ENCODE measurements around the gene TMEM204. TPM values are rescaled to one million over a fixed set of nuclear protein-coding genes. Genes with fewer than 3 reads are reported as not detected.

TMEM204 gene
- total and polyA plus RNA-seq, 2 donors, result 10.3 to 29.3 TPM

GRCh38 chr16:1565083-1565805 is 31.8 kb downstream of the TMEM204 start:
- no peak overlapping the region for H3K4me3 ChIP-seq (ENCODE audit: low read length in 2 of 2)
- no peaks in the 10 kb centered on the region for H3K4me1 ChIP-seq (ENCODE audit: control insufficient read depth in 2 of 2, insufficient read depth in 2 of 2, low read length in 2 of 2)
- H3K36me3 ChIP-seq (ENCODE audit: control insufficient read depth in 2 of 2, insufficient read depth in 2 of 2, low read length in 1 of 2), result peaks cover 7 to 9% of the 10 kb centered on the region in 2 donors
- no peak overlapping the region for H3K27ac ChIP-seq (ENCODE audit: low read depth in 1 of 2, low read length in 1 of 2)
- H3K27me3 ChIP-seq (ENCODE audit: control insufficient read depth in 2 of 2, insufficient read depth in 1 of 2, low read length in 1 of 2), result no peaks in the 10 kb centered on the region
- no peaks in the 10 kb centered on the region for H3K9me3 ChIP-seq (ENCODE audit: control insufficient read depth in 2 of 2, insufficient read depth in 1 of 2, low read length in 1 of 2)
- WGBS, result 97% methylated on average over 16 of the region's 16 CpGs
- no peak for DNase-seq (ENCODE audit: low read depth in 6 of 9, low spot score in 9 of 9)

- Histone ChIP-seq H3K27ac (ENCODE audit: low read depth in 1 of 2, low read length in 1 of 2) (no peak overlapping the region), H3K36me3 (ENCODE audit: control insufficient read depth in 2 of 2, insufficient read depth in 2 of 2, low read length in 1 of 2) (peaks cover 0 to 3% of the 10 kb centered on the region in 2 donors), H3K27me3 (ENCODE audit: control insufficient read depth in 2 of 2, insufficient read depth in 1 of 2, low read length in 1 of 2) (no peaks in the 10 kb centered on the region), H3K4me1 (ENCODE audit: control insufficient read depth in 2 of 2, insufficient read depth in 2 of 2, low read length in 2 of 2) (no peaks in the 10 kb centered on the region), H3K4me3 (ENCODE audit: low read length in 2 of 2) (no peak overlapping the region), H3K9me3 (ENCODE audit: control insufficient read depth in 2 of 2, insufficient read depth in 1 of 2, low read length in 1 of 2) (no peaks in the 10 kb centered on the region)
- no peak for DNase-seq (ENCODE audit: low read depth in 6 of 9, low spot score in 9 of 9)
- 97% methylated on average over 13 of the region's 13 CpGs for WGBS
Observed at GRCh38 chr16:1567988-1568387, 34.5 kb downstream of the TMEM204 start.

- whole genome bisulfite sequencing, result 95% methylated on average over 7 of the region's 7 CpGs
- Histone ChIP-seq H3K36me3 (ENCODE audit: control insufficient read depth in 2 of 2, insufficient read depth in 2 of 2, low read length in 1 of 2) (no peaks in the 10 kb centered on the region), H3K9me3 (ENCODE audit: control insufficient read depth in 2 of 2, insufficient read depth in 1 of 2, low read length in 1 of 2) (no peaks in the 10 kb centered on the region), H3K27ac (ENCODE audit: low read depth in 1 of 2, low read length in 1 of 2) (no peak overlapping the region), H3K27me3 (ENCODE audit: control insufficient read depth in 2 of 2, insufficient read depth in 1 of 2, low read length in 1 of 2) (no peaks in the 10 kb centered on the region), H3K4me1 (ENCODE audit: control insufficient read depth in 2 of 2, insufficient read depth in 2 of 2, low read length in 2 of 2) (no peaks in the 10 kb centered on the region), H3K4me3 (ENCODE audit: low read length in 2 of 2) (no peak overlapping the region)
- DNase-seq (ENCODE audit: low read depth in 6 of 9, low spot score in 9 of 9), result no peak
Observed at GRCh38 chr16:1571012-1571671, 37.7 kb downstream of the TMEM204 start.

GRCh38 chr16:1572673-1573072 is 39.2 kb downstream of the TMEM204 start:
- Histone ChIP-seq H3K9me3 (ENCODE audit: control insufficient read depth in 2 of 2, insufficient read depth in 1 of 2, low read length in 1 of 2) (no peaks in the 10 kb centered on the region), H3K27ac (ENCODE audit: low read depth in 1 of 2, low read length in 1 of 2) (no peak overlapping the region), H3K36me3 (ENCODE audit: control insufficient read depth in 2 of 2, insufficient read depth in 2 of 2, low read length in 1 of 2) (no peaks in the 10 kb centered on the region), H3K4me3 (ENCODE audit: low read length in 2 of 2) (no peak overlapping the region), H3K4me1 (ENCODE audit: control insufficient read depth in 2 of 2, insufficient read depth in 2 of 2, low read length in 2 of 2) (no peaks in the 10 kb centered on the region), H3K27me3 (ENCODE audit: control insufficient read depth in 2 of 2, insufficient read depth in 1 of 2, low read length in 1 of 2) (no peaks in the 10 kb centered on the region)
- DNase-seq (ENCODE audit: low read depth in 6 of 9, low spot score in 9 of 9), result no peak
- WGBS, result 96% methylated on average over 7 of the region's 7 CpGs

GRCh38 chr16:1573301-1573700 is 39.8 kb downstream of the TMEM204 start:
- peaks cover 0 to 2% of the 10 kb centered on the region in 2 donors for H3K36me3 ChIP-seq (ENCODE audit: control insufficient read depth in 2 of 2, insufficient read depth in 2 of 2, low read length in 1 of 2)
- WGBS, result 98% methylated on average over 5 of the region's 5 CpGs

GRCh38 chr16:1575578-1575977 is 42.1 kb downstream of the TMEM204 start:
- H3K4me3 ChIP-seq (ENCODE audit: low read length in 2 of 2), result no peak overlapping the region
- H3K27ac ChIP-seq (ENCODE audit: low read depth in 1 of 2, low read length in 1 of 2), result no peak overlapping the region
- DNase-seq (ENCODE audit: low read depth in 6 of 9, low spot score in 9 of 9), result no peak
- peaks cover 1 to 8% of the 10 kb centered on the region in 2 donors for H3K36me3 ChIP-seq (ENCODE audit: control insufficient read depth in 2 of 2, insufficient read depth in 2 of 2, low read length in 1 of 2)
- no peaks in the 10 kb centered on the region for H3K27me3 ChIP-seq (ENCODE audit: control insufficient read depth in 2 of 2, insufficient read depth in 1 of 2, low read length in 1 of 2)
- no peaks in the 10 kb centered on the region for H3K9me3 ChIP-seq (ENCODE audit: control insufficient read depth in 2 of 2, insufficient read depth in 1 of 2, low read length in 1 of 2)
- no peaks in the 10 kb centered on the region for H3K4me1 ChIP-seq (ENCODE audit: control insufficient read depth in 2 of 2, insufficient read depth in 2 of 2, low read length in 2 of 2)

More at GRCh38 chr16:1573301-1573700, 39.8 kb downstream of the TMEM204 start:
- no peak for DNase-seq (ENCODE audit: low read depth in 6 of 9, low spot score in 9 of 9)
- no peaks in the 10 kb centered on the region for H3K9me3 ChIP-seq (ENCODE audit: control insufficient read depth in 2 of 2, insufficient read depth in 1 of 2, low read length in 1 of 2)
- no peaks in the 10 kb centered on the region for H3K27me3 ChIP-seq (ENCODE audit: control insufficient read depth in 2 of 2, insufficient read depth in 1 of 2, low read length in 1 of 2)
- no peak overlapping the region for H3K27ac ChIP-seq (ENCODE audit: low read depth in 1 of 2, low read length in 1 of 2)
- no peaks in the 10 kb centered on the region for H3K4me1 ChIP-seq (ENCODE audit: control insufficient read depth in 2 of 2, insufficient read depth in 2 of 2, low read length in 2 of 2)
- no peak overlapping the region for H3K4me3 ChIP-seq (ENCODE audit: low read length in 2 of 2)

GRCh38 chr16:1579214-1579613 is 45.7 kb downstream of the TMEM204 start:
- Histone ChIP-seq H3K36me3 (ENCODE audit: control insufficient read depth in 2 of 2, insufficient read depth in 2 of 2, low read length in 1 of 2) (peaks cover 6 to 16% of the 10 kb centered on the region in 2 donors), H3K4me3 (ENCODE audit: low read length in 2 of 2) (no peak overlapping the region), H3K9me3 (ENCODE audit: control insufficient read depth in 2 of 2, insufficient read depth in 1 of 2, low read length in 1 of 2) (peaks cover 0 to 2% of the 10 kb centered on the region in 2 donors), H3K4me1 (ENCODE audit: control insufficient read depth in 2 of 2, insufficient read depth in 2 of 2, low read length in 2 of 2) (no peaks in the 10 kb centered on the region), H3K27ac (ENCODE audit: low read depth in 1 of 2, low read length in 1 of 2) (no peak overlapping the region), H3K27me3 (ENCODE audit: control insufficient read depth in 2 of 2, insufficient read depth in 1 of 2, low read length in 1 of 2) (no peaks in the 10 kb centered on the region)
- DNase-seq (ENCODE audit: low read depth in 6 of 9, low spot score in 9 of 9), result no peak
- WGBS, result 67% methylated on average over 5 of the region's 5 CpGs

- DNase-seq (ENCODE audit: low read depth in 6 of 9, low spot score in 9 of 9), result no peak
- Histone ChIP-seq H3K36me3 (ENCODE audit: control insufficient read depth in 2 of 2, insufficient read depth in 2 of 2, low read length in 1 of 2) (peaks cover 10 to 16% of the 10 kb centered on the region in 2 donors), H3K4me3 (ENCODE audit: low read length in 2 of 2) (no peak overlapping the region), H3K9me3 (ENCODE audit: control insufficient read depth in 2 of 2, insufficient read depth in 1 of 2, low read length in 1 of 2) (peaks cover 0 to 2% of the 10 kb centered on the region in 2 donors), H3K27me3 (ENCODE audit: control insufficient read depth in 2 of 2, insufficient read depth in 1 of 2, low read length in 1 of 2) (no peaks in the 10 kb centered on the region), H3K27ac (ENCODE audit: low read depth in 1 of 2, low read length in 1 of 2) (no peak overlapping the region), H3K4me1 (ENCODE audit: control insufficient read depth in 2 of 2, insufficient read depth in 2 of 2, low read length in 2 of 2) (no peaks in the 10 kb centered on the region)
- WGBS, result 93% methylated on average over 12 of the region's 12 CpGs
Observed at GRCh38 chr16:1580256-1580655, 46.8 kb downstream of the TMEM204 start.

- Histone ChIP-seq H3K36me3 (ENCODE audit: control insufficient read depth in 2 of 2, insufficient read depth in 2 of 2, low read length in 1 of 2) (peaks cover 11 to 16% of the 10 kb centered on the region in 2 donors), H3K27me3 (ENCODE audit: control insufficient read depth in 2 of 2, insufficient read depth in 1 of 2, low read length in 1 of 2) (no peaks in the 10 kb centered on the region), H3K4me3 (ENCODE audit: low read length in 2 of 2) (no peak overlapping the region), H3K27ac (ENCODE audit: low read depth in 1 of 2, low read length in 1 of 2) (no peak overlapping the region), H3K4me1 (ENCODE audit: control insufficient read depth in 2 of 2, insufficient read depth in 2 of 2, low read length in 2 of 2) (no peaks in the 10 kb centered on the region), H3K9me3 (ENCODE audit: control insufficient read depth in 2 of 2, insufficient read depth in 1 of 2, low read length in 1 of 2) (peaks cover 0 to 2% of the 10 kb centered on the region in 2 donors)
- DNase-seq (ENCODE audit: low read depth in 6 of 9, low spot score in 9 of 9), result no peak
- 96% methylated on average over 6 of the region's 6 CpGs for WGBS
Observed at GRCh38 chr16:1580956-1581355, 47.5 kb downstream of the TMEM204 start.
